Caco-2 (cell line): ENCODE data around the gene MARK2. TPM values are rescaled to one million over a fixed set of nuclear protein-coding genes. Genes with fewer than 3 reads are reported as not detected.
A peak's percentile ranks its signal among the peaks of the same experiment; 100 is the strongest.

Experiments
- BruUV-seq: library from RNA; stranded (reverse); fragments of 400-500 nt; replicated peaks from 2 replicates; lab custom pipeline; 2021; lab: Mats Ljungman, UMichigan
- CTCF ChIA-PET: fragments of 300-600 bp; sonication (Branson Sonifier 250); formaldehyde crosslinking; loops from one replicate; lab custom pipeline; 2022; ENCODE audit warnings: antibody characterized with exemption; lab: Charles Lee
- POLR2A ChIA-PET: fragments of 300-600 bp; sonication (Branson Sonifier 250); formaldehyde crosslinking; loops from one replicate; lab custom pipeline; 2022; ENCODE audit warnings: antibody characterized with exemption; lab: Charles Lee
- DNase-seq, 2 experiments: peaks; one replicate each; pipeline versions ENCODE4 v3.0.0 to v3.0.0-alpha.2; 2020 to 2022
- H3K27me3 ChIP-seq: replicated peaks from 2 replicates; pipeline ENCODE4 v1.6.0; 2011; ENCODE audit warnings: low read length; ENCODE audit not compliant: control insufficient read depth, insufficient read depth
- H3K36me3 ChIP-seq: 2 replicates; pipeline ENCODE4 v1.5.1; 2011; ENCODE audit warnings: low read length; ENCODE audit not compliant: control insufficient read depth, insufficient read depth
- H3K4me1 ChIP-seq: fragments of 250-450 bp; sonication (Bioruptor Pico); 2 replicates; pipeline ENCODE4 v1.5.1; 2020; ENCODE audit warnings: mild to moderate bottlenecking
- H3K4me3 ChIP-seq: 2 replicates; pipeline ENCODE4 v1.5.1; 2011; ENCODE audit warnings: low read depth, mild to moderate bottlenecking, control low read depth, low read length
- H3K9me3 ChIP-seq: fragments of 250-450 bp; sonication (Bioruptor Pico); 2 replicates; pipeline ENCODE4 v1.5.1; 2020; ENCODE audit warnings: mild to moderate bottlenecking, moderate library complexity
- H3K27ac Mint-ChIP-seq: one replicate; pipeline ENCODE4 v1.8.0; 2022; ENCODE audit warnings: mixed read lengths; ENCODE audit not compliant: unreplicated experiment
- H3K27me3 Mint-ChIP-seq: one replicate; pipeline ENCODE4 v1.8.0; 2022; ENCODE audit warnings: mixed read lengths; ENCODE audit not compliant: insufficient read depth, unreplicated experiment
- H3K36me3 Mint-ChIP-seq: one replicate; pipeline ENCODE4 v1.8.0; 2022; ENCODE audit warnings: mild to moderate bottlenecking, mixed read lengths; ENCODE audit not compliant: insufficient read depth, unreplicated experiment
- H3K4me1 Mint-ChIP-seq: one replicate; pipeline ENCODE4 v1.8.0; 2022; ENCODE audit warnings: low read depth, mixed read lengths; ENCODE audit not compliant: unreplicated experiment
- H3K4me3 Mint-ChIP-seq: one replicate; pipeline ENCODE4 v1.8.0; 2022; ENCODE audit warnings: mild to moderate bottlenecking, moderate library complexity, mixed read lengths; ENCODE audit not compliant: unreplicated experiment
- H3K9me3 Mint-ChIP-seq: one replicate; pipeline ENCODE4 v1.8.0; 2022; ENCODE audit warnings: mixed read lengths; ENCODE audit not compliant: unreplicated experiment
- CTCF ChIP-seq, 2 experiments: fragments of 200-600 bp in 1 of 2; IDR thresholded peaks; 1 replicate in 1 of 2; 2 replicates in 1 of 2; pipeline versions ENCODE4 v1.5.1 to v1.8.0; 2011 to 2022; ENCODE audit warnings: antibody characterized with exemption in 1 of 2, control low read depth in 1 of 2, inconsistent platforms in 1 of 2, low read depth in 1 of 2, low read length in 1 of 2, mild to moderate bottlenecking in 1 of 2, moderate library complexity in 1 of 2; ENCODE audit not compliant: insufficient read depth in 1 of 2, severe bottlenecking in 1 of 2, unreplicated experiment in 1 of 2
- intact Hi-C: fragments of 100-400 bp; cut with micrococcal nuclease; formaldehyde crosslinking; loops from one replicate; pipeline ENCODE4 v1.10.0; 2022; ENCODE audit not compliant: unreplicated experiment
- total RNA-seq: library from RNA; stranded (reverse); gene quantifications from 2 replicates; pipeline ENCODE4 v1.2.3, GENCODE V29; 2022

Gene MARK2
- total RNA-seq, 1 experiment from 2014 or later, result 63.5 TPM

GRCh38 chr11:63795066-63795465 lies 43.8 kb upstream of the MARK2 start:
- H3K36me3 ChIP-seq, result no peaks in the 10 kb centered on the region
- ChIA-PET CTCF (no interaction called here), POLR2A (no interaction called here)
- Mint-ChIP-seq H3K4me1 (no peaks in the 10 kb centered on the region), H3K27me3 (no peaks in the 10 kb centered on the region), H3K9me3 (peaks cover 11% of the 10 kb centered on the region), H3K4me3 (no peak overlapping the region), H3K36me3 (no peaks in the 10 kb centered on the region), H3K27ac (no peak overlapping the region)
- DNase-seq, result no peak
- TF ChIP-seq CTCF (IDR thresholded peaks at IDR 0.05; ENCODE audit: insufficient read depth in 1 of 2, low read depth in 1 of 2, low read length in 1 of 2, severe bottlenecking in 1 of 2, unreplicated experiment in 1 of 2), result no peak
- intact Hi-C loops, result no loop called here
- no peaks in the 10 kb centered on the region for H3K27me3 ChIP-seq
- H3K4me1 ChIP-seq, result no peaks in the 10 kb centered on the region
- no peak overlapping the region for H3K4me3 ChIP-seq
- BruUV-seq, result no TSS peak
- peaks cover 17% of the 10 kb centered on the region for H3K9me3 ChIP-seq

- H3K9me3 Mint-ChIP-seq, result no peaks in the 10 kb centered on the region
- H3K36me3 ChIP-seq, result no peaks in the 10 kb centered on the region
- TF ChIP-seq CTCF (IDR thresholded peaks at IDR 0.05; ENCODE audit: insufficient read depth in 1 of 2, low read depth in 1 of 2, low read length in 1 of 2, severe bottlenecking in 1 of 2, unreplicated experiment in 1 of 2), result no peak
- CTCF ChIA-PET, result no interaction called here
- H3K4me3 ChIP-seq, result no peak overlapping the region
- no peaks in the 10 kb centered on the region for H3K36me3 Mint-ChIP-seq
- no peak overlapping the region for H3K27ac Mint-ChIP-seq
- no TSS peak for BruUV-seq
- no peak overlapping the region for H3K4me3 Mint-ChIP-seq
- no peak for DNase-seq
- no peaks in the 10 kb centered on the region for H3K9me3 ChIP-seq
- no peaks in the 10 kb centered on the region for H3K27me3 Mint-ChIP-seq
- POLR2A ChIA-PET, result no interaction called here
- H3K4me1 ChIP-seq, result peaks cover 7% of the 10 kb centered on the region; the same call in 1 of the 2 replicates
- H3K4me1 Mint-ChIP-seq, result peaks cover 5% of the 10 kb centered on the region
- intact Hi-C loops, result no loop called here
- H3K27me3 ChIP-seq, result no peaks in the 10 kb centered on the region
These were observed 38.0 kb upstream of the MARK2 start for GRCh38 chr11:63800921-63801320.

GRCh38 chr11:63802637-63803414 lies 36.1 kb upstream of the MARK2 start:
- intact Hi-C loops, result no loop called here
- Mint-ChIP-seq H3K9me3 (no peaks in the 10 kb centered on the region), H3K4me1 (peaks cover 5% of the 10 kb centered on the region), H3K36me3 (no peaks in the 10 kb centered on the region), H3K27ac (peak overlapping the region; percentile 65), H3K4me3 (no peak overlapping the region), H3K27me3 (no peaks in the 10 kb centered on the region)
- DNase-seq, result peak; percentile 43 to 61
- H3K36me3 ChIP-seq, result no peaks in the 10 kb centered on the region
- POLR2A ChIA-PET, result no interaction called here
- no peaks in the 10 kb centered on the region for H3K9me3 ChIP-seq
- TF ChIP-seq CTCF (IDR thresholded peaks at IDR 0.05; ENCODE audit: insufficient read depth in 1 of 2, low read depth in 1 of 2, low read length in 1 of 2, severe bottlenecking in 1 of 2, unreplicated experiment in 1 of 2), result no peak
- H3K4me3 ChIP-seq, result no peak overlapping the region
- peaks cover 7% of the 10 kb centered on the region; the same call in 1 of the 2 replicates for H3K4me1 ChIP-seq
- CTCF ChIA-PET, result interaction anchor here (0.9 to 1.2 kb wide), 2 partner anchors 24 to 34 kb away, joined by 3 to 5 read pairs; no protein-coding TSS in a partner anchor
- BruUV-seq, result no TSS peak
- no peaks in the 10 kb centered on the region for H3K27me3 ChIP-seq
